GM21737 (cell line): ENCODE measurements around the gene CD248.
"Not testable (repeated sequence)": the region's sequence is repeated elsewhere in the genome, so short reads cannot be mapped to it uniquely, and the experiment has no call there.

Source experiments
- ATAC-seq: cut with Tn5 transposase; IDR thresholded peaks from one replicate; pipeline ENCODE4 v1.9.1; 2021; ENCODE audit warnings: mild to moderate bottlenecking, moderate library complexity; ENCODE audit not compliant: unreplicated experiment

Gene CD248

DNA sequence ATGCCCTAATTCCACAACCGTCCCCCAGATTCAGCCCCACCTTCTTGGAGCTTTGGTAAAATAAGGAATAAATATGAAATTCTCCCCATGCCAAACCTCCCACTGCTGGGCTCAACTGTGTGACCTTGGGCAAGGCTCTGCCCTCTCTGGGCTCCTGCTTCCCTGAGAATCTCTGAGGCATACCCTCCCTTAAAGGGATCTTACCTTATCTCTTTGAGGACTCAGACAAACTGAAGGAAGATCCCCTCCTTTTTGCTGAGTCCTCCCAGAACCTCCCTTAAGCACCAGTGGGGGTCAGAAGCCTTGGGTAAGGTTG is 2.7 kb downstream of the CD248 start:
- no peak for ATAC-seq

DNA sequence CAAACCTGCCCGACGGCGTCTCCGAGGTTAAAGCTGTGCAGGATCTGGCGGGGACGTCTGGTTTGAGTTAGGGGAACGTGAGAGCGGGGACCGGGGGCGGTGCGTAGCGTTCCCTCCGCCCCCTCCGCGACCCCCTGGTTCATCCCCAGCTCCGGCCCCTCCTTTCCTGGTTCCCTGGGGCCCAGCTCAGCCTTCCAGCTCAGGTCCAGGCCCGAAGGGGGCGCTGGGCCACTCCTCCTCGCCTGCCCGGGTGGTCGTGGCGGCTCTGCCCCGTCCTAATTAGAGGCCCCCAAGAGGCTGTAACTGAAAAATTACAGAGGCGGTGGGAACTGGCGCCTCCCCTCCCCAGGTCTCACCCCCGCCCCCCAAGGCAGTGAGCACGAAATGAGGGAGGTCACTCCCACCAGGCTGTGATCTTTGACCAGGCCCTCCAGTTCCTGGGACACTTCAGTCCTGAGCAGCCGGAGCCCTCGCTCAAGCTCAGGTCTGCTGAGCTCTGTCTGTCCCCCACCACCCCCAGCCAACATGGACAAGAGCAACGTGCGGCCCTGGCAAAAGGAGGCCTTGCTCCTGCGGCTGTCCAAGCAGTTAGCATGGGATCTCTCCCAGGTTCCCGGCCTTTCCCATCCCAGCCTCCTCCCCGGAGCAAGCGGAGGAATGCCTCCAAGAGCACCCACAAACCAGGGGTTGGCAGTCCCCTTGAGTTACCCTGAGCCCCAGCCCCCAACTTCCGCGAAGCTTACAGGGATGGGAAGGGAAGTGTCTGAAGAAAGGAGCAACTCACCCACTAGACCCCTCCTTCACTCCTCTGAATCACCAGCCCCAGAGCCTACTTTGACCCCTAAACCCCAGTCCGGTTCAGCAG is 3.3 kb downstream of the CD248 start:
- ATAC-seq, result no peak

DNA sequence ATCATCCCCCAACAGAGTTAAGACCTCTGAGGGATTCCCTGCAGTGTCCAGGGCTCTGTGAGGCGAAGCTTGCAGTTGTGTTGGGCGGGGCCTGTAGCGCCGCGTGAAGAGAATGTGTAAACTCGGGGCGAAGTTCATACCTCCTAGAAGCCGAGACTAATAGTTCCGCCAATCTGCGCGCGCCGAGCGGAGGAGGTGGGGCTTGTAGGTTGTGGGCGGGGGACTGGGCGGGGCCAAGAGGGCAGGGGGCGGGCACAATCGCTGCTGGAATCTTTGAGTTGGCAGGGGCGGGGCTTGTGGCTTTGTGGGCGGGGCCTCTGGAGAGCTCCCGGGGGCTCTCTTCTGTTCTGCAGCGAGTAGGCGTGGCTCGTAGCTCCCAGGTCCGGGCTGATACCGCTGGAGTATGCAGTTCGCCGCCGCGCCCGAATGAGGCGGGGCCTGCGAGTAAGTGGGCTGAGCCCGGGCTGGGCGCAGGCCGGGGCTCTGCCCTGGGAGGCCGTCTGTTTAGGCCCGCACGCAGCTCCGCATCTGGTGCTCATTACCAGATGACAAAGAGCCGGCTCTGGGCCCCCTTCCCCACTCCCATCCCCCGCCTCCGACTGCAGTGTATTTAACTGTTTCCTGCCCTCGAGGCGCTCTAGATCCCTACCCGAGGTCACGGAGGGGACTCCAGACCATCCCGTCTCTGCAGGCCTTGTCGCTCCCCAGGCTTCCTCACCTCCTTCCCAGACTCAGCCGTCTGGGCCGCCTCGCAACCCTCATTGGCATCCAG is 4.1 kb downstream of the CD248 start:
- ATAC-seq, result peak; percentile 60

DNA sequence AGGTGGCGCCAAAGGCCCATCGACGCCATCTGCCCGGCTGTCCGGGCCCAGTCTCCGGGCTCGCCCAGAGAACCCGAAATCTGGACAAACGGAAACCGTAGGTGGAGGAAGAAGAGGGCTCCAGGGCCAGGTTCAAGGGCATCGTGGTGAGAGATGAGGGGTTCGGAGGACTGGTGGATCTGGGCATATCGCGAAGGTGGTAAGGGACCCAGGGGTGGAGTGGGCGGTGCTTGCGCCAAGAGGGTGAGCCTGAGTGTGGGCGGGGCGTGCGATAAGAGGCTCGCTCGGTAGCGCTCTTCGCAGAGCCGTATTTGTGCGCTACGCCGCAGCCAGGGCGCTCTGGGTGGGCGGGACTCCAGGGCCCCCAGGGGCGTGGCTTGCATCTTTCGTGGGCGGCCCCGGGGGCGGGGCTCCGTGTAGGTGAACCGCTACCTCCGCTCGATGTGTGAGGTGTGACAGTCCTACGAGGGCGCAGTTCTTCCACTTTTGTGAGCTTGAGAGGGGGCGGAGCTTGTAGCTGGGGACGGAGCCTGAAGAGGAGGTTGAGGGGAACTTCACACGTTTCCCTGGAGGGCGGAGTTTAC is 4.8 kb downstream of the CD248 start:
- peak; percentile 60 for ATAC-seq

DNA sequence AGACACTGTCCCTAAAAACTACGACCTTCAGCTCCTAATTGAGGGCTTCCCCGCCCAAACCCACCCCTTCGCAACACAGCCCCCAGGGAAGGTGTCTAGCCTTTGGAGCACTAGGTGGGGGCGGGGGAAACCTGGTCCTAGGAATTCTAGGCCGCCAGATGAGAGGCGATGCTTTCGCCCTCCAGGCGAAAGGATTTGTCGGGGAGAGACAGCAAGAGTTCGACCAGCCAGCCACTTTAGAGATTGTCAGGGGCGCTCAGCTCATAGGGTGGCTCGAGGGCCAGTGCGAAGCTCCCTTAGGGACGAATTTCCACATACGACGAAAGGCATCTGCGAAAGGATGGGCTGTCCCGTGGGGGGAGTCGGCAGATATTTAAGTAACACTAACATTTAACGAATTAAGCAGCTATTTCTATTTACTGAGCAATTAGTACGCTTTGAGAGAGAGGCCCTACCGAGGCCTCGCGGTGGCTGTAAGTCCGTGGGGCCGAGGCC is 5.3 kb downstream of the CD248 start:
- no peak for ATAC-seq

DNA sequence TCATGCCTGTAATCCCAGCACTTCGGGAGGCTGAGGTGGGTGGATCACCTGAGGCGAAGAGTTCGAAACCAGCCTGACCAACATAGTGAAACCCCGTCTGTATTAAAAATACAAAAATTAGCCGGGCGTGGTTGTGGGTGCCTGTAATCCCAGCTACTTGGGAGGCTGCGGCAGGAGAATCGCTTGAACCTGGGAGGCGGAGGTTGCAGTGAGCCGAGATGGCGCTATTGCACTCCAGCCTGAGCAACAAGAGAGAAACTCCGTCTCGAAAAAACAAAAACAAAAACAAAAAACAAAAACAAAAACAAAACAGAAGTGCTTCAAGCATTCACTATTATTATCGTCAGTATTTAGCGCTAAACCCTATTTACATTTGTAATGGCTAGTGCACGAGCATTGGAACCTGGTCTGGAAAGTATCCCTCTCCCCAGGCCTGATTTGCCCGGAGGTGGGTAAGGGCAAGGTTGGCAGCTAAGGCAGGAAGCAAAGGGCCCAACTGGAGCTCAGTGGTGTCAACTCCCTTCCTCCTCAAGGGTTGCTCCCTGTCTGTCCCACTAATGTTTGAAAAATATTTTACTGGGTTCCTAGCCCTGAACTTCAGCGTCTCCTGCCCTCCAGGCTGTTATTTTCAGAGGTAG is 5.9 kb downstream of the CD248 start:
- not testable (repeated sequence) for ATAC-seq

DNA sequence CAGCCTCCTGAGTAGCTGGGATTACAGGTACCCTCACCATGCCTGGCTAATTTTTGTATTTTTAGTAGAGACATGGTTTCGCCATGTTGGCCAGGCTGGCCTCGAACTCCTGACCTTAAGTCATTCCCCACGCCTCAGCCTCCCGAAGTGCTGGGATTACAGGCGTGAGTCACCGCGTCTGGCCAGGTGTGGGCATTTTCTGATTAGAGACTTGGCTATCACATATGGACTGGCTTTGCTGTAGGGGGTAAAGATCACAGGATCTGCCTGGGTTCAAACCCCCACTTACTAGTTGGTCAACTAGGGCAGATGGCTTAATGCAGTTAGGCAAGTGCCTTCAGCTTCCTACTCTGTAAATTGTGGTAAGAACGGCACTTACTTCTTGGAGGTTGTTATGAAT is 6.5 kb downstream of the CD248 start:
- ATAC-seq, result no peak

DNA sequence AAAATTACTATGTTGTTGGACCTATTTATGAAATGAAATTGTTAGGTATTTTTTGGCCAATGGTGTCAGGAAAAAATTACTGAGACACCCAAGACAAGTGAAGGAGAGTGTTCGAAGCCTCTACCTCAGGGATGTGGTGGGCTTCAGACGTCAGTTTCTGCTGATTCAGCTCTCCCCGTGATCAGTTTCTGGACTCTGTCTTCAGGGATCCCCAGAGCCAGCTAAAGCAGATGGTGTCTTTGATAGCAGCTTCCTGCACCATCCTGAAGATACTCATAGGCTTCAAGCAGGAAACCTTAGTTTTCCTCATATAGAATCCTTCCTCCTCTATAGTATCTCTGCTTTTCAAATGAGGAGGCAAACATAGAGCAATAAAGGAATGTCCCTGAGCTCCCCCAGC is 7.4 kb downstream of the CD248 start:
- ATAC-seq, result no peak

DNA sequence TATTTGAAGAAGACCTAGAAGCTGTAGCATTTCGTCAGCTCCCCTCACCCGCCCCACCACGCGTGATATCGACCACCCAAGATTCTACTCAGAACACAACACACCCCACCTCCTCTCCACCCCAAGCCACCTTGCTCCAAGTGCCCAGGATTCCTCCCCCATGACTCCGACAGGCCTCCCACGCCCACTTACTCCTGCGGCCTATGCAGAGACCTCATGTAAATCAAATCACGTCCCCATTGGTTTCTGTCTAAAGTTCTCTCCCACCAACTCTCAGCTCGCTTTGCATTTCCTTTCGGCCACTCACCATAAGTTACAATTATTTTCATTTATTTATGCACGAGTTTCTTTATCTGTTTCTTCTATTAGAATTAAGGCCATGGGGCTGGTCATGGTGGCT is 14.2 kb downstream of the CD248 start:
- no peak for ATAC-seq

DNA sequence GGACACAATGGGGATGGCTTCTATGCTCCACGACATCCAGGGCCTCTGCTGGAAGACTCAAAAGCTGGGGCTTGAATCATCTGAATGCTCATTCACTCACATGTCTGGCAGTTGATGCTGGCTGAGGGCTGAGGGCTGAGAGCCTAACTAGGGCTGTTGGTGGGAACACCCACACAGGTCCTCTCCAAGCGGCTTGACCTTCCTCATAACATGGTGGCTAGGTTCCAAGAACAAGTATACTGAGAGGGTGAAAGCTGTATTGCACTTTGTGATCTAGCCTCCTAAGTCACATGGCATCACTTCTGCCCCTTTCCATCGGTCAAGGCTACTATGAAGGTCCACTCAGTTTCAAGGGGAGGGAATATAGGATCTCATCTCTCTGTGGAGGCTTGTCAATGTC is 17.7 kb downstream of the CD248 start:
- ATAC-seq, result no peak

DNA sequence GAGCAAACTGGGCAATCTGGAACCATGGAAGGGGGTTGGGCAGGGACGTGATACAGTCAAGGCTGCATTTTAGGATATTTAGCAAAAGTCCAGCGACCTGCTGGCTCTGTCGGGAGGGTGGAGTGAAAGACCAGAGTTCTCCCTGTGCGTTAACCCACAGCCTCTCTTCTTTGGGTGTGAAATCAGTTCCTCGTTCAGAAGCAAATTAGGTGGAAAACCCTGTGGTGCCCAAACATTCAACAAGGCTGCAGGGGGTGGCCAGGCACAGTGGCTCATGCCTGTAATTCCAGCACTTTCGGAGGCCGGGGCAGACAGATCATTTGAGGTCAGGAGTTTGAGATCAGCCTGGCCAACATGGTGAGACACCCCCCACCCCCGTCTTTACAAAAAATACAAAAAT is 19.2 kb downstream of the CD248 start:
- no peak for ATAC-seq

DNA sequence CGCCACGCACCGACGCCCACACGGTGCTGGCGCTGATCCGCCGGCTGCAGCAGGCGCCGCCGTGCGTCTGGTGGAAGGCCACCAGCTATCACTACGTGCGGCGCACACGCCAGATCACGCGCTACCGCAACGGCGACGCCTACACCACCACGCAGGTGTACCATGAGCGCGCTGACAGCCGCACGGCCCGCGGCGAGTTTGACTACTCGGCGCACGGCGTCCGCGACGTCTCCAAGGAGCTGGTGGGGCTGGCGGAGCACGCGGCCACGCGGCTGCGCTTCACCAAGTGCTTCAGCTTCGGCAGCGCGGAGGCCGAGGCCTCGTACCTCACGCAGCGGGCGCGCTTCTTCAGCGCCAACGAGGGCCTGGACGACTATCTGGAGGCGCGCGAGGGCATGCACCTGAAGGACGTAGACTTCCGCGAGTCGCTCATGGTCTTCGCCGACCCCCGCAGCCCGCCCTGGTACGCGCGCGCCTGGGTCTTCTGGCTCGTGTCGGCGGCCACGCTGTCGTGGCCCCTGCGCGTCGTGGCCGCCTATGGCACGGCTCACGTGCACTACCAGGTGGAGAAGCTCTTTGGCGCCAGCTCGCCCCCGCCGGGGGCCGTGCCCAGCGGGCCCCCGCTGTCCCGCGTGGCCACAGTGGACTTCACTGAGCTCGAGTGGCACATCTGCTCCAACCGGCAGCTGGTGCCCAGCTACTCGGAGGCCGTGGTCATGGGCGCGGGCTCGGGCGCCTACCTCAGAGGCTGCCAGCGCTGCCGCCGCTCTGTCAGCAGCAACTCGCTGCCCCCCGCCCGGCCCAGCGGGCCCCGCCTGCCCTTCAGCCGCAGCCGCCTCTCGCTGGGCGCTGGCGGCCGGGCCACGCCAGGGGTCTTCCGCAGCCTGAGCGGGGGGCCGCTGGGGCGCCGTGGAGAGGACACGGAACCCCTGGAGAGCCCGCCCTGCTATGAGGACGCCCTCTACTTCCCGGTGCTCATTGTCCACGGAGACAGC is 21.9 kb downstream of the CD248 start:
- ATAC-seq, result no peak

DNA sequence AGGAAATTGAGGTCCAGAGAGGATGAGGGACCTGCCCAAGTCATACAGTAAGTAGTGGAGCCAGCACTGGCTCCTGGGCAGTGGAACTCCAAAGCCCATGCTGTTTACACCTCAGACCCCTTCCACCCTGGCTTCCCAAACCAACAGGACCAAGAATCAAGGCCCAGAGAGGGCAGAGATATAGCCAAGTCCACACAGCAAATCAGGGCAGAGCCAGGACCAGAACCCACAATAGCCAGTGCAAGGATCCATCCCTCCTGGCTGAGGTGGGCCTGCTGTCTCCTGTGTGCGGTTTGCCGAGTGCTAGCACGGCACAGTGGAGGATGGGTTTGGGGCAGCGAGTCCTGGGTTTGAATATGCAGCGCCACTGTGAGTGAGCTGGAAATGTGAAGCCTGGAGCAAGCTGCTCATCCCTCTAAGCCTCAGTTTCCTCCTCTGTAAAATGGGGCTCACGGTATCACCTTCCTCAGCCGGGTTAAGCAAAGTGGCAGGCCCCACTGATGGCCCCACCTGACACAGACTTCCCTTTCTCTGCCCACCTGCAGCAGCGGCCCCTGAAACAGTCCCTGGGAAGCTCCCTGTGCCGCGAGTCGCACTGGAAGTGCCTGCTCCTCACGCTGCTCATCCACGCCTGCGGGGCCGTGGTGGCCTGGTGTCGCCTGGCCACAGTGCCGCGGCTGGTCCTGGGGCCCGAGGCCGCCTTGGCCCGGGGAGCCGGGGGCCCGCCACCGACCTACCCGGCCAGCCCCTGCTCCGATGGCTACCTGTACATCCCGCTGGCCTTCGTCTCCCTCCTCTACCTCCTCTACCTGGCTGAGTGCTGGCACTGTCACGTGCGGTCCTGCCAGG is 22.8 kb downstream of the CD248 start:
- ATAC-seq, result no peak

DNA sequence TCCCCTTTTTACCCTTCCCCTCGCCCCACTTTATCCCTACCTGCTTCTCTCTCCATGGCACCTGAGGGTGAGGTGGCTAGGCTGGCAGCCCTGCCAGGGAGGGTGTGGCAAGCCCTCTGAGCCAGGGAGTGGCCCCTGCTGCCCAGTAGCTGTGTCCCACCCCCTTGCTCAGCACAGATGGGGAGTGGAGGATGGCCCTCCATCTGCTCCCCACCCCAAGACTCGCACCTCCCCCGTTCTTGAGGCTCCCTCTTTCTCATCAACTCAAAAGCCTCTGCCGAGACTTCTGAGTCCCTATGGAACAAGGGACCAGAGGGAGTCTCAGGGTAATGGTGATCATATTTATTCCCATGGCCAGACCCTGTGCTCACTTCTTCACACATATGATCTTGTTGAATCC is 23.5 kb downstream of the CD248 start:
- ATAC-seq, result no peak

DNA sequence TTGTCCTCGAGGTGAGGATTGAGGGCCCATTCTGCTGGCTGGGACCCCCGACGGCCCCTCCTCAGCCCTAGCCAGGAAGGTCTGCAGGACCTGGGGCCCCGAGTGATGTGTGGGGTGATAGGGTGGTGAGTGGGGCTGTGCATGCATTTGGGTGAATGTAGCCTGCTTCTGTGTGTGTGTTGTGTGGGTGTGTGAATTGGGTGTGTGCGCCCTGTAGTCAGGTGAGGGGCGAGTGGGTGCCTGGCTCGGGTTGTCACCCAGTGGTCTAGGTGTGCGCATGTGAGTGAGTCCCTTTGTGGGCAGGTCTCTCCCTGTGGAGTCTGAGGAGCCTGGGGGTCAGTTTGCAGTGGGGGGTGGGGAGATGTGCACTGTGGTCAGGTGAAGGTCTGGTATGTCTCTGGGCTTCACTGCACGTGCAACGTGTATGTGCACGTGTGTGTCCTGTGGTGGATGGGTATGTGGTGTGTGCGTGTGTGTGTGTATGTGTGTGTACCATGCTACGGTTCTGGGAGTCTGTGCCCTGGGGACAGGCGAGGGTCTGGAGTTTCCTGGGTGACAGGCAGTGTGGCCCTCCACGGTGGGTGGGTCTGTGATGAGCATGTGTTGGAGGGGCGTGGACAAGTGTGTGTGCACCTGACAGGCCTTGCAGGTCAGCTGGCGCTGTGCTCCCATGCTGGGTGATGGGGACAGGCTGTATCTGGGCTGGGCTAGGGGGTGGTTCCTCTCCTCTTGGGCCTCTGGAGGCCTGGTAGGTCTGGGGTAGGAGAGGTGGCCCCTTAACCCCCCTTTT is 24.1 kb downstream of the CD248 start:
- ATAC-seq, result no peak

DNA sequence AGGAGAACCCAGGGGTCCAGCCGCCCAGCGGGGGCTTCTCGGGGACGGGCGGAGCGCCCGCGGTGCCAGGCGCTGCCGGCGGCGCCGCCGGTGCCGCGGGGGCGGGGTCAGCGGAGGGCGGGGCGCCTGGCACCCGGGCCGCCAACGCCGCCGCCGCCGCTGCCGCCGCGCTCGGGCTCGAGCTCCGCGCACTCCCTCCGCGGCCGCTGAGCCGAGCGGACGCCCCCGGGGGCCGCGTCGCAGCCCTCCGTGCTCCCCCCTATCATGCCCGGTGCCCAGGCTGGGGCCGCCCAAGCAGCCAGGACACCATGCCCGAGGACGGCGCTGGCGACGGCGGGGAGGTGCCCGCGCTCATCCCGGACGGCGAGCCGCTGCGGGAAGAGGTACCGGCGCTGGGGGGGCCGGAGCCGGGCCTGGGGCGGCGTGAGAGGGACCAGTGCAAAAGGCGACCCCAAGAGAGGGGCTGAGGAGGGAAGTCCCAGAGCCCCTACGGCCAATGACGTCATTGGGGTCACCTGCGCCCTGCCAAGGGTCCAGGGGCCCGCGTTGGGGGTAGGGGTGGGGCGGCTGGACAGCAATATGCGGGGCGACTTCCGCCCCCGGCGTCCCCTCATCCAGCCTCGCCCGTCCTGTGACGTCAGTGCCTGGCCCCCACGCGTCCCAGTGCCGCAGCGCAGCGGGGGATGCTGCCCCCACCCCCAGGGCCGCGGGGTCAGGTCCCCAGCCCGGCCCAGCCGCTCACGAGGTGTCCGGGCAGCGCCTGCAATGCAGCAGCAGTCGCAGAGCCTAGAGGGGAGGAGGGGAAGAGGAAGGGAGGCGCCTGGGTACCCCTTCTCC is 24.9 kb downstream of the CD248 start, which contains the start of gene TMEM151A:
TMEM151A (plus strand) TSS at position 189 of the 837 bp plus-strand sequence; CDS start at position 309, 120 bp downstream.
- ATAC-seq, result no peak

DNA sequence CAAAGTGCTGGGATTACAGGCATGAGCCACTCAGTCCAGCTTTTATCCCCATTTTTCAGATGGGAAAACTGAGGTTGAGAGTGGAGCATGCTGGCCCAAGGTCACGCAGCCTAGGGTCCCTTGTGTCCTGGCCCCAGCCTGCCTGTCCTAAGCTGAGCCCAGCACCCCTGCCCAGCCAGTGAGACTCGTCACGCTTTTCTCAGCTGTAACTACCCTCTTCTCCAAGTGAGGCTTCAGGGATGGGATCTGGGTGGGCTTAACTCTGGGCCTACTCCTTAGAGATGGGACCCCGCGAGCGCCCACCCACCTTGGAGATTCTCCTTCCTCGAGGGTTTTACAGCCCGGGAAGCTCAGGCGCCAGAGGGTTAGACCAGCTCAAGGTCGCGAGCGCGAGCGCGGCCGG is 25.5 kb downstream of the CD248 start:
- ATAC-seq, result no peak

DNA sequence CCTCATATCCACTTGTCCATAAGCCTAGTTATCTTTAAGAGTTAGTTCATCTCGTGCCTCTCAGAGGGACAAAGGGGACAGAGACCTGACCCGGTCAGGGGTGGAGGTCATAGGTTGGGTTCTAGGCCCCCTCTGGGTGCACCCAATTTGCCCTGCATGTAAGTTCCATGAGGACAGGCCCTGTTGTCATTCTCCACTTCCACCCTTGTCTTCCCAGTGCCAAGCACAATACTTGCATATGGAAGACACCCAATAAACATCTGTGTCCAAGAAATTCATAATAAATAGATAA is 26.6 kb downstream of the CD248 start:
- no peak for ATAC-seq
